ENCODE measurements around the gene MMP23B.
"Not testable (repeated sequence)": the region's sequence is repeated elsewhere in the genome, so short reads cannot be mapped to it uniquely, and the experiment has no call there.

The MMP23B gene

GRCh38 chr1:1671365-1672119 is 39.6 kb downstream of the MMP23B start:
- no peak for DNase-seq

- no peak for DNase-seq
These were observed 40.4 kb downstream of the MMP23B start for GRCh38 chr1:1672181-1672965.

- not testable (repeated sequence) for DNase-seq
These were observed 42.8 kb downstream of the MMP23B start for GRCh38 chr1:1674806-1675205.

GRCh38 chr1:1675218-1675617 is 43.2 kb downstream of the MMP23B start:
- DNase-seq: not testable (repeated sequence)

- DNase-seq: not testable (repeated sequence)
These were observed 44.1 kb downstream of the MMP23B start for GRCh38 chr1:1676087-1676486.

DNA sequence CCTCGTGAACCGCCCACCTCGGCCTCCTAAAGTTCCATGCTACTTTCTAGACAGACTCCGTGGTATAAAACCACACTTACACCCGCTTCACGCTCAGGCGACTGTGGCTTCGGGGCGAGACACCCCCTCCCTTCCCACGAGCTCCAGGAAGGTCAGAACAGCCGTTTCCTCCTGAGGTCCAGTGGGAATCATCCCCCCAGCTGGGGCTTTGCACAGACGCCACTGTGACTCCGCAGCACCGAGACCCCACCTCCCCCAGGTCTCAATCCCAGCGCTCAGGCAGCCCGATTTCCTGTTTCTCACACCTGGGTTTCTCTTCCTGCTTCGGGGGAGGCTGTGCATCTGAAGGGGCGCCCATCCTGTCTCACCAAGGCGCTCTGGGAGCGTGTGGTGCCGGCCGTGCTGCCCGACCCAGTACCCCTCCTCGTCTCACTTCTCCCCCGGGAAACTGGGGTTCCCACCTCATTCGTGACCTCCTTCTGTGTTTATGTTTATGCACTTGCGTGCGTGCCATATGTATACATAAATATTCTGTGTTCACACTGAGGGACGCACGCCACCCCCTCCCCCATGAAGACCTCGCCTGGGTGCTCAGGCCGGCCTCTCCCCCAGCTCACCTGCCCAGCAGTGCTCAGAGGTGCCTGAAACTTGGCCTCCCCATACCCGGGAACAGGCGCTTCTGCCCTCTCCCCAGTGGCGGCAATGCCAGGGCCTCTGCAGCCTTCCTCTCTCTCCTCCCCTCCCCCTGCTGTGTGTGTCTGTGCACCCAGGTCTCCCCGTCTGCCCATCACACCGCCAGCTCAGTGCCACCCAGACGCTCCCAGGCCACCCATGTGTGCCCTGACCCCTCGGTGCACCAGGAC is 46.0 kb downstream of the MMP23B start:
- DNase-seq: no peak

DNA sequence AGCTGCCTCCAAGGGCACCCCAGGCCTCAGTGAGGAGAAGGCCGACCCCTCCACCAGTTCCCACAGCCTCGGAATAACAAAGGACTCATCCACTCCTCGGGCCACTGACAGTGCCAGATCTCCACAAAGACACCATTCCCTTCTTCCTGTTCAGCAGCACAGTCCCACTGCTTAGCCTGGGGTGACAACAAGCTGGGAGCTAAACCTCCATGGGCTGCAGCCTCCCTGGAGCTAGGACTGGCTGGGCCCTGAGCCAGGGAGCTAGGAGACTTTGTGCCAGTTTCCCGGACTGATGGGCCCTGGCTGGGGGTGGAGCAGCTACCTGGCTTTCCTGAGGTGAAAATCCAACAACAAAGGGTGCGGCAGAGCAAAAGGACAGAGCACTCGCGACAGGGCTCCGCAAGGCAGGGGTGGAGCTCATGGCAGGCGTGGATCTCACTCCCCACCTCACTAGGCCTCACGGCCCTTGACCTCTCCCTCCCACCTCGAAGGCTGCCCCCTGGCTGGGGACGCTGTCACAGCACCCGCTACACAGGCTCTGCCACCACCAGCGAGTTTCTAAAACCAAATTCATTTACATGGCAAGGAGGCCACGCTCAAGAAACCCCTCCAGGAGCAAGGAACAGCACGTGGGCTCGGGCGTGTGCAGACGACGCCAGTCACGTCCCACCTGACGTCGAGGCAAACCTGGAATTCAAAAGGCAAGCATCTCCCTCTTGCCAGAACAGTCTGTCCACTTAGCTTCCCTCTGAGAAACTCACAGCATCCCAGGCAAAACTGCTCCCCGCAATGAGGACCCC is 46.8 kb downstream of the MMP23B start:
- DNase-seq: no peak

- no peak for DNase-seq
These were observed 48.3 kb downstream of the MMP23B start for GRCh38 chr1:1680031-1680911.

DNA sequence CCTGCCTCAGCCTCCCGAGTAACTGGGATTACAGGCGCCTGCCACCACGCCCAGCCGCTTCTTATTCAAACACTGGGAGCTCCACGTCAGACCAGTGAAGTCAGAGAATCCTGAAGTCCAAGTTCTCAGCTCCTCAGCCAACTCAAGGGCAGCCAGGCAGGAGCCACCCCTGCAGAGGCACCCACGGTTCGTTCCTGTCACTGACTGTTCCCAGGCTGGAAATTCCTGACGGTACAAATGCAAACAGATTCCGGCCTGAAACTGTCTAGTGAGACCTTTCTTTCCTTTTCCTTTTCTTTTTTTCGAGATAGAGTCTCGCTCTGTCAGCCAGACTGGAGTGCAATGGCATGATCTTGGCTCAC is 48.9 kb downstream of the MMP23B start:
- DNase-seq: no peak

- no peak for DNase-seq
These were observed 51.3 kb downstream of the MMP23B start for GRCh38 chr1:1683104-1683905.

All from DMS79 (cell line).